ENCODE measurements around the gene YPEL4.

DNA sequence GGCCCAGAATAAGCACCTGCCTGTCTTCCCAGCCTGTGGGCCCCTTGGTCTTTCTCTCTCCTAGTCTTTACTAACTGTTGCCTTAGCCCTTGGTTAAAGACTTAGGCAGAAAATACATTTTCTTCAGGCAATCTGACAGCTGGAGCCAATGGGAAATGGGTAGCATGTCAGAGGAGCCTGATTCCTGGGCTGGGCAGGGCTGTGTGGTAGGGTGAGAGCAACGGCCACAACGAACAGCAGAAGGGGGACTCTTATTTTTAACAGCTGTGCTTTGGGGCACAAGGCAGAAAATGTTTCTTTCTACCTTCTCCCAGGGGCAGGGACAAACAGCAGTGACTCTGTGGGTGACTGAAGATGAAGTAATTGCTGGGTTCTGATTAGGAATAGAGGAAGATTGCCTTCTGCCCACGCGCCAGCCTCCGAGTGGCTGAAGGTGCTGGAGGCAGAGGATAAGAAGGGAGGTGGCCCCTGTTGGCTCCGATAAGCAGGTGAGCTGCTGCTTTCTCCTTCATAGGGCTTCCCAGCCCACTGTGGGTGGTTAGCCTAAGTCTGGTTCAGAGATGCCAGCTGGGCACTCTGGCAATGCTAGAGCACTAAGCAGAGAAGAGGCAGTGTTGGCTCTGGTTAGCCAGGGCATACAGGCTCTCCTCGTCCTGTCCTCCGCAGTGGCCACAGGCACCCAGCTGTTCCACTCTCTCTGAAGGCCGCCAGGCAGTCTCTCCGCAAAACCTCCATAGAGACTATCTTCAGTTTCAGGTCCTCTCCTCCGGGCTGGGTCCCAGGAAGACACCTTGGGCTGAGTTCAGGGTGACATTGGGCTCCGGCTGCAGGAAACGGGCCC, 1.5 kb downstream of the YPEL4 start:
- TF ChIP-seq, protein P1, sequence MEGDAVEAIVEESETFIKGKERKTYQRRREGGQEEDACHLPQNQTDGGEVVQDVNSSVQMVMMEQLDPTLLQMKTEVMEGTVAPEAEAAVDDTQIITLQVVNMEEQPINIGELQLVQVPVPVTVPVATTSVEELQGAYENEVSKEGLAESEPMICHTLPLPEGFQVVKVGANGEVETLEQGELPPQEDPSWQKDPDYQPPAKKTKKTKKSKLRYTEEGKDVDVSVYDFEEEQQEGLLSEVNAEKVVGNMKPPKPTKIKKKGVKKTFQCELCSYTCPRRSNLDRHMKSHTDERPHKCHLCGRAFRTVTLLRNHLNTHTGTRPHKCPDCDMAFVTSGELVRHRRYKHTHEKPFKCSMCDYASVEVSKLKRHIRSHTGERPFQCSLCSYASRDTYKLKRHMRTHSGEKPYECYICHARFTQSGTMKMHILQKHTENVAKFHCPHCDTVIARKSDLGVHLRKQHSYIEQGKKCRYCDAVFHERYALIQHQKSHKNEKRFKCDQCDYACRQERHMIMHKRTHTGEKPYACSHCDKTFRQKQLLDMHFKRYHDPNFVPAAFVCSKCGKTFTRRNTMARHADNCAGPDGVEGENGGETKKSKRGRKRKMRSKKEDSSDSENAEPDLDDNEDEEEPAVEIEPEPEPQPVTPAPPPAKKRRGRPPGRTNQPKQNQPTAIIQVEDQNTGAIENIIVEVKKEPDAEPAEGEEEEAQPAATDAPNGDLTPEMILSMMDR (IDR thresholded peaks at IDR 0.05), result no peak
- TF ChIP-seq POLR2A (IDR thresholded peaks at IDR 0.05), result no peak
- no peak for TF ChIP-seq POLR2AphosphoS5 (IDR thresholded peaks at IDR 0.05)
- no peak for TF ChIP-seq EP300 (IDR thresholded peaks at IDR 0.05)

Data from upper lobe of left lung (tissue), 4 donors.